ENCODE data around the gene FEV.
A peak's percentile ranks its signal among the peaks of the same experiment; 100 is the strongest.

Gene FEV

GRCh38 chr2:218985021-218985324 lies at the start of gene FEV:
Gene FEV, minus strand, starts transcription at chr2:218985184. Its CDS starts 109 bp downstream, at chr2:218985075.
- DNase-seq = no peak

GRCh38 chr2:219032051-219032745 lies 47.2 kb upstream of the FEV start:
- no peak for DNase-seq

GRCh38 chr2:219031005-219031738 lies 46.2 kb upstream of the FEV start:
- DNase-seq = no peak

GRCh38 chr2:219030177-219030940 lies 45.4 kb upstream of the FEV start:
- no peak for DNase-seq

GRCh38 chr2:219029829-219030165 lies 44.8 kb upstream of the FEV start:
- peak; percentile 79 to 81 for DNase-seq

GRCh38 chr2:219028996-219029828 lies 44.2 kb upstream of the FEV start:
- DNase-seq = no peak

- no peak for DNase-seq
These were observed 43.2 kb upstream of the FEV start for GRCh38 chr2:219028141-219028540.

- no peak for DNase-seq
These were observed 42.6 kb upstream of the FEV start for GRCh38 chr2:219027511-219028055.

- no peak for DNase-seq
These were observed 42.0 kb upstream of the FEV start for GRCh38 chr2:219026946-219027345.

- DNase-seq = no peak
These were observed 40.9 kb upstream of the FEV start for GRCh38 chr2:219025637-219026585.

GRCh38 chr2:219024059-219024458 lies 39.1 kb upstream of the FEV start:
- DNase-seq = no peak

GRCh38 chr2:219023045-219023605 lies 38.1 kb upstream of the FEV start:
- DNase-seq = no peak

- no peak for DNase-seq
These were observed 37.6 kb upstream of the FEV start for GRCh38 chr2:219022616-219023015.

GRCh38 chr2:219022041-219022440 lies 37.1 kb upstream of the FEV start:
- DNase-seq = no peak

- DNase-seq = no peak
These were observed 36.6 kb upstream of the FEV start for GRCh38 chr2:219021591-219021990.

GRCh38 chr2:219020604-219021365 lies 35.8 kb upstream of the FEV start:
- DNase-seq = no peak

- DNase-seq = no peak
These were observed 34.5 kb upstream of the FEV start for GRCh38 chr2:219019436-219019835.

GRCh38 chr2:219018726-219019125 lies 33.7 kb upstream of the FEV start:
- DNase-seq = no peak

- no peak for DNase-seq
These were observed 33.3 kb upstream of the FEV start for GRCh38 chr2:219018286-219018685.

GRCh38 chr2:219017201-219017931 lies 32.4 kb upstream of the FEV start:
- DNase-seq = no peak

Measured in activated CD4-positive, alpha-beta T cell treated with anti-CD3 and anti-CD28 coated beads, Interleukin-2, amount 50 U/mL, for 48 hours (primary cell).